ENCODE measurements around the gene LIN9.

Gene LIN9

DNA sequence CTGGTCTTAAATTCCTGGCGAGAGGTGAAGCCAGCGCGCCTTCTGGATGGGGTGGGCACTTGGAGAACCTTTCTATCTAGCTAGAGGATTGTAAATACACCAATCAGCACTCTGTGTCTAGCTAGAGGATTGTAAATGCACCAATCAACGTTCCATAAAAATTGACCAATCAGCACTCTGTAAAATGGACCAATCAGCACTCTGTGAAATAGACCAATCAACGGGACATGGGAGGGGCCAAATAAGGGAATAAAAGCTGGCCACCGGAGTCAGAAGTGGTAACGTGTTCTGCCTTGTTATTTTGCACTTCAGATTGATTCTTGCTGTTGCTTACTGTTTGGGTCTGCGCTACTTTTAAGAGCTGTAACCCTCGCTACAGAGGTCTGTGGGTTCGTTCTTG is 12.0 kb upstream of the LIN9 start:
- no peak for DNase-seq (ENCODE audit: low spot score)

DNA sequence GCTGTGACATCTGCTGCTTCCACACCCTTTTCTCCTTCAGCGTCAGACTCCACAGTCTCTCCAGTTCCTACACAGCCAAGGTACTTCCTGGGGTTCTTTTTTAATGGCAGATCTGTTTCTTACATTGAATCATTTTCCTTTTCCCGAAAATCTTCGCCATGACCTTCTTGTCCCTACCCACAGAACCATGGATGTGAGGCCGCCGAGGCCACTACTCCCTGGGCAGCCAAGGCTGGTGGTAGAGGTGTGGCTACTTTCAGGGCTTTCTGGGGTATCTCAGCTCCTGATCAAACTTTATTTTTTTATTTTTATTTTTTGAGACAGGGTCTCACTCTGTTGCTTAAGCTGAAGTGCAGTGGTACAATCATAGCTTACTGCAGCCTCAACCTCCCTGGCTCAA is 9.5 kb upstream of the LIN9 start:
- no peak for DNase-seq (ENCODE audit: low spot score)

DNA sequence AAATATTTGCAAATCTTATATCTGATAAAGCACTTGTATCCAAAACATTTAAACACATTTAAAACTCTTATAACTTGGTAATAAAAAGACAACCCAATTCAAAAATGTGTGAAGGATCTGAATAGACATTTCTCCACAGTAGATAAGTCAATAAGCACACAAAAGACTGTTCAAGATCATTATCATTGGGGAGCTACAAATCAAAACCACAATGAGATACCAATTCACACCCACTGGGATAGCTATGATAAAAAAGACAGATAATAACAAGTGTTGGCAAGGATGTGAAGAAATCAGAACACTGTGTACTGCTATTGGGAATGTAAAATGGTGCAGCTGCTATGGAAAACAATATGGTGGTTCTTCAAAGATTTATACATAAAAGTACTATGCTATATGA is 5.1 kb upstream of the LIN9 start:
- no peak for DNase-seq (ENCODE audit: low spot score)

DNA sequence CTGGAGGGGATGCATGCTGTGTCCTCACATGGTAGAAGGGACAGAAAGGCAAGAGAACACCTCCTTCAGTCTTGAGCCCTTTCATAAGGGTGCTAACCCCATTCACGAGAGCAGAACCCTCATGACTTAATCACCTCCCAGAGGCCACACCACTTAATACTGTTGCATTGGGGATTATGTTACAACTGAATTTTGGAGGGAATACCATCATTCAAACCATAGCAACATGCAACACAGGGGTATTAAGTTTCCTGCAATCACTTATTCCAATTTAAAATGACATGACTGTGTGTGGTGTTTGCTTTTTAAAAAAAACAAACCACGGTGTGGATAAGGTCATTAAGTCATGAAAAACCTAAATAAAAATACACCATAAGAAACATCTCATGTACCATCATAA is 3.1 kb upstream of the LIN9 start:
- DNase-seq (ENCODE audit: low spot score) = no peak

DNA sequence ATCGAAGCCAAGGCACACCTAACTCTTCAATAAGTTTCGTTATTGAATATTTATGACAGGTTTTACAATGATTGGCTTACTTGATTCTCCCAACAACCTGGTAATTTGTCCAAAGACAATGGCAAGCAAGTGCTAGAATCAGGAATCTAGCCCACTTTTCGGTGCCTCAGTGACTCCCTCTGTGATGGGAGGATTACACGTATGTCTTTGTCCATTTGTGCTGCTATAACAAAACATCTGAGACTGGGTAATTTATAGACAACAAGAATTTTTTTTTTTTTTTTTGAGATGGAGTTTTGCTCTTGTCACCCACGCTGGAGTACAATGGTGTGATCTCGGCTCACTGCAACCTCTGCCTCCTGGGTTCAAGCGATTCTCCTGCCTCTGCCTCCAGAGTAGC is 2.4 kb upstream of the LIN9 start:
- DNase-seq (ENCODE audit: low spot score) = no peak

DNA sequence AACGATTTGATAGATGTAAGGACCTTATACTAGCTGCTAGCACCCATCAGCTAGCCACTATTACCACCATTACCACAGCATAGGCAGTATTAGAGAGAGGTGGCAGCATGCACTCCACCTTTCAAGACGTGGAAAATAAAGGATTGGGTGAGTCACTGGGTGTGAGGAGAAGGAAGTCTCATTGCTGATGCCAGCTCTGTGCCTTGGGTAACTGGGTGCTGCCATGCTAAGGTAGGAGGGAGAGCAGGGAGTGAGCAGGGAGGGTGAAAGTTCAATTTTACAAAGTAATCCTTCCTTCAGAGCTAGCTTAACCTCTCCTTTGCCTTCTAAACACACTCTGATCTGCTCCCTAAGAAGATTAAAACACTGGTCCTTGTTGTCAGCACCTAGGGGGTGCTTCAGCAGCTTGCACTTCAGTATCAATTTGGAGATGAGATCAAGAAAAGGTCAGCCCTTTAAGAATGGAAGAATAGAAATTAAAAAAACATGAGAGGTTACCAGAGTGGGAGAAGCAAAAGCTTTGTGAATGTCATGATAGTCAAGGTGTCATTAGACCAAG is 1.8 kb upstream of the LIN9 start:
- DNase-seq (ENCODE audit: low spot score) = no peak

DNA sequence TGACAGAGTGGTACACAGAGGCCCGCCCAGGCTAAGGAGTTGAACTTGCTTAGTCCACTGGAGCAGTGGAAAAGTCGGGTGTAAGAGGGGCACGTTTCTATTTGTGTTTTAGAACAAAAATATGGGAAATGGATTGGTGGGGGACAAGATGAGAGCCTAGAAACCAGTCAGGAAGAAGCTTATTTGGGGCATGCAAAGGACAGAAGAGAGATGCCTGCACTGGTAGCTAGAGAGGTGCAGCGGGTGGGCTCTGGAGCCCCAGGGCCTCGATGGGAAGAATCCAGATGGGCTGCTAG is 1.2 kb upstream of the LIN9 start:
- no peak for DNase-seq (ENCODE audit: low spot score)

DNA sequence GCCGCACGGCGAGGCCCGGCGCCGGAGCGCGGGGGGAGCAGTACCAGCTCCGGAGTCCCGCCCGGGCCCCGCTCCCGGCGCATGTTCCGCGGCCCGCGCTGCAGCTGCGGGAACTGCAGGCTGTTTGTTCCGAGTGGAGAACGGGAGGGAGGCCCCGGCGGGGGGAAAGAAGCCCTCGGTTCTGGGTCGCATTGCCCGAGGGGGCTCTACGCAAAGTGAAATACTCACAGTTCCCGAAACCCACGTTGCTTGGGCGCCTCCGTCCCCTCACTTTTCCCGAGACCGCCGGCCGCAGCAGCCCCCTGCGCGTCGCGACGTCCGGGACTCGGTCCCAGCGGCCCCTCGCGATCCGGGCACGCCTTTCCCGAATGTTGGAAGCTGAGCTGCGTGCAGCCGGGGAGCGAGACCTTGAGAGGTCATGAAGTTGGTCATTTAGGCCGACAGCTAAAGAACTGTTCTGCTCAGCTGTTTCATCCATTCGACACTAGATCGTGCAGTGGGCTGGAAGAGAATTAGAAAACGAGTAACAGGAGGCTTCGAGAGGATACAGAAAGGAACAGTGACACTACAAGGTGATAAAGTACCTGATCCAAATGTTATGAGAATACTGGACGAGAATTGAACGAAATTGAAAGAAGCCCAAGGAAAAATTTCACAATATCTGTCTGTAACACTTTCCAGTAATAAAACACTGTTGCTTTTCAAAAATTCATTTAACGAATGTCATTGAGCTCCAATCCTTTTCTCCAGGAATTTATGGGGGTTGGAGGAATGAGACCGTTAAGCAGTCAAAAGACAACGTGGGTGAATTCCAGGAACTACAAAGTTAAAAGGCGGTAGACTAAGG is 657 bp upstream of the LIN9 start:
- DNase-seq (ENCODE audit: low spot score) = peak; percentile 2

DNA sequence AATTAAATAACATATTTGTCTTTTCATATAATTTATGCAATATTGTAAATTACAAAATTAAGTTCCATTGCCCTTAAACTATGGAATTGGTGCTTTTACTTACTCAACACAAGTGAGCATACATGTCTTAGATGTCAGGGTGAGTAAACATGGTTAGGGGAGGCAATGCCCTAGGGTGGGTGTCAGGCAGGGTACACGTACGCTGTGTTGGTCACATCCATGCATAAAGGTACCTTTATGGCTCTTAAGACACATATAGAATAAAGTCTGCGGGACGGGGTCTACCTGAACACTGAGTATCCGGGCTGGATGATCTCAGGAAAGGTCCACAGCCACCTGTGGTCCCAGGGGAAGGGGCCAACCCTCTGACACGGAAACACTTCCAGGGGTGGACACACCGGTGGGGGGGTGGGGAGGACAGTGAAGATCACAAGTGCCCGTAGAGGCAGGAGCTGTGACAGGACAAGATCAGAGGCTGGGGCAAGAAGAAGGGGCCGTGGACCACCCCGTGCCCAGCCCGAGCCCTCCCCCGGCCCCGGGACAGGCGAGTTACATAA is 720 bp downstream of the LIN9 start:
- DNase-seq (ENCODE audit: low spot score) = peak; percentile 1

DNA sequence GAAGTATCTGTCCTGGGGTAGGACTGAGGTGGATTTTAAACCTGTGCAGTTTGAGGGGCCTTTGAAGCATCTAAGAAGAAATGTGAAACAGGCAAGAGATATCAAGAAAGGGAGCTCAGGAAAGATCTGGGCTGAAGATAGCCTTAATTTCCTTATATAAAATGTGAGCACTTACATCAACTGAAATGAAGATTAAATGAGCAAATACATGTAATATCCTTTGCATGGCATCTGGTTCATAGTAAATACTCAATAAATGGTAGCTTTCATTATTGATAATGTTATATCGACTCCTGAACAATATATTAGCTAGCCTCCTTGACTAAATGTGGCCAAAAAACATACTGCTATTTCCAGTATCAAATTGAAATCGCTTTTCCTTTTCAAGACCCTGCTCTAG is 2.5 kb downstream of the LIN9 start:
- DNase-seq (ENCODE audit: low spot score) = no peak

DNA sequence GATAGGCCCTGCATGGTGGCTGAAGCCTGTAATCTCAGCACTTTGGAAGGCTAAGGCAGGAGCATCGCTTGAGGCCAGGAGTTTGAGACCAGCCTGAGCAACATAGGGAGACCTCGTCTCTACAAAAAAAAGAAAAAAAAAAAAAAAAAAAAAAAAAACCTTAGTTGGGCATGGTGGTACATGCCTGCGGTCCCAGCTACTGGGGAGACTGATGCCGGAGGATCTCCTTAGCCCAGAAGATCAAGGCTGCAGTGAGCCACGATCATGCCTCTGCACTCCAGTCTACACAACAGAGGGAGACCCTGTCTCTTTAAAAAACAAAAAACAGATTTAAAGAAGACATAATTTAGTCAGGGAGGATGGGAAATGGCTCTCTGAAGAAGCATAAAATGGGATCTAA is 3.8 kb downstream of the LIN9 start:
- no peak for DNase-seq (ENCODE audit: low spot score)

DNA sequence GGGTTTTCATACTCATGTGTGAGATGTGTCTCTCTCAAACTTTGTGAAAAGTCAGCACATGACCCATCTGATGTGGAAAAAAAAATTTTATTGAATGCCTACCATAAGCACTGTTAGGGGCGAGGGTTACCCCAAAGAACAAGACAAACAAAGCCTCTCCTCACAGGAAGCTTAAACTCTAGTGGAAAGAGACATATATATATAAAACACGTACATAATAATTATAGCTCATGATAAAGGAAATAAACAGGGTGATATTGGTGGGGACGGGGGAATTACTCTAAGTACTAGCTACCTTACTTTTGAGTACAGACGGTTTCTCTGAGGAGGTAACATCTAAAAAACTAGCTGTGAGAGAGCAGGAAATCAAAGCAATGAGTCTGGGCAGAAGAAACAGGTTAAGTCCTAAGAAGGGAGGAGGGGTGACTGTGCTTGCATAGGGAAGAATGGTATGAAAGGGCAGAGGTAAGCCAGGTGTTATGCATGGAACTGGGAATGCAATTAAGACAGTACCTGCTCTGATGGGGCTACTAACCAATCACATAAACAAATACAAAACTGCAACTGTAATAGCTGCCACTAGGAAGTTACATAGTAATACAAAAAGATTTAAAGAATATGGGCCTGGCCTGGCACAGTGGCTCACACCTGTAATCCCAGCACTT is 4.5 kb downstream of the LIN9 start:
- DNase-seq (ENCODE audit: low spot score) = no peak

DNA sequence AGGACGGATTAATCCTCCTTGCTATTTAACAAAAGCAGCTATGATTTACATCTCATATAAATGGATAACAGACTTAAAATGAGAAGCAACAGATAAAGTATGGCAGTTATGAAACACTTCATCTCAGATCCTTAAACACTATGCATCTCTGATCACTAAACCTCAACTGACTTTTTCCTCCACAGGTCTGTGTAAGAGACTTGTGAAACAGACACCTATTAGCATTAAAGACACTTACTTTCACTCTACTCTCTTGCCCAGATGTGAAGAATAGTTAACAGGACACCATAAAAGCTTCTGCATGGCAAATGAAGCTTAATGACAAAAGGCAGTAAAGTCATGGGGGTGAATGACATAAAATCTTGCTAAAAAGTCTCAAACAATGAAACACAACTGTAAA is 6.2 kb downstream of the LIN9 start:
- DNase-seq (ENCODE audit: low spot score) = no peak

DNA sequence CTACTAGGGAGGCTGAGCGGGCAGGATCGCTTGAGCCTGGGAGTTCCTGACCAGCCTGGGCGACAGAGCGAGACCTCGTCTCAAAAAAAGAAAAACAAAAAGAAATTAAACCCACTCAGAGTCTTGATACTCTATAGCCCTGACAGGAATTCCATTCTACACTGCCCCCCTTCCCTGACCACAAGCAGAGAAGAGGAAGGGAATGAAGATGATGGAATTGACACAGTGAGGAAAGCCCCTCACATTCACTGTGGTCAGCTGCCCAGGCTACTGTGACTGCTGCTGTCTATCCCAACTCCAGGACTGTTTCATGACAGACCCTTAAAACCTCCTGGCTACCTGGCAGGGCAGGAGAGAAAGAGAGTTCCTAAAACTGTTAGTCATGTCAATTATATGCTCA is 12.1 kb downstream of the LIN9 start:
- DNase-seq (ENCODE audit: low spot score) = no peak

DNA sequence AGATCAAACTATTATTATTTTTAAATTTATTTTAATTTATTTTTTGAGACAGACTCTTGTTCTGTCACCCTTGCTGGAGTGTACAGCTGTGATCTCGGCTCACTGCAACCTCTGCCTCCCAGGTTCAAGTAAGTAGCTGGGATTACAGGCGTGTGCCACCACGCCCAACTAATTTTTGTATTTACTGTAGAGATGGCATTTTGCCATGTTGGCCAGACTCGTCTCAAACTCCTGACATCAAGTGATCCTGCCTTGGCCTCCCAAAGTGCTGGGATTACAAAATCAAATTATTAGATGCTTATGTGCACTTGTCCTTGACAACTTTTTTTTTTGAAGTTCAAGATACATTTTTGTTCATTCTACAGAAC is 15.4 kb downstream of the LIN9 start:
- no peak for DNase-seq (ENCODE audit: low spot score)

DNA sequence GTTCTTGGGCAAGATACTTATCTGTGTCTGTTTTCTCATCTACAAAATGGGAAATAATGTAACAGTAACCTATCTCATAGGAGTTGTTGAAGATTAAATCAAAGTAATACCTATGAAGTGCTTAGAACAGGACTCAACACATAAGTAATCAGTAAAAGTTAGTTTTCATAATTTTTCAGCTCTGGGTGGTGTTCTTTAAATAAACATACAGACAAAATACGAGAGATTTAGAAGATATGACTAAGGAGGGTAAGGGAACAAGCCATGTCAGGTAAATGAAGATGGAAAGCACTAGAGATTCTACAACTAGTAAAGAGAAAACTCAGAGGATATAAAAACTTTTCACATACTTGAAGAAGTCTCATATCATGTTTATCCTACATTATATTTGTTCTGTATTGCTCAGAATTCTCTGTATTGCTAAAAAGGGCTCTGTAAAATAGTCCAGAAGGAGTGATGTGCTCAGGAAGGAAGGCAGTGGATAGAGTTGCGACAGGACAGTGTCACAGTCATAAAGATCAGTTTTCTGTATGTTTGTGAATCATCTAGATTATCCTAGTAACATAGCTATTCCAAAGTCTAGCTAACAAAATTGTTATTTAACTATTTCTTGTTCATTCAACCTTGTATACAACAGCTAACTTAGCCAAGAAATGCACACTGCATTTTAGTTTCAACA is 16.0 kb downstream of the LIN9 start:
- no peak for DNase-seq (ENCODE audit: low spot score)

DNA sequence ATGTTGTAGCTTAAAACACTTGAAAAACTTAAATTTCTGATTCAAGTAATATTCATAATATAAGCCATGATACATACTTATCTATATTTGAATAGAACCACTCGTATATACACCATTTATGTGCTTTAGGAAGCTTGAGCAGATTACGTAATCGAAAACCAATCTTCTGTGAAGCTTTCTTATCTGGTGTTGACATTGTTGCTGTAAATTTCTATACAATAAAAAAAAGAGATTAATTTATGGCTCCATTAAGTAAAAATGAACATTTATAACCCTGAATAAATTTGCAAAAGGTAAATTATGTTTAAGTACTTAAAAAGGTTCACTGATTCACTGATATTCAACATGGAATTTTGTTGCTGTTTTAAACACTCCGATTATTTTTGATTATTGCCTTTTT is 21.4 kb downstream of the LIN9 start:
- no peak for DNase-seq (ENCODE audit: low spot score)

DNA sequence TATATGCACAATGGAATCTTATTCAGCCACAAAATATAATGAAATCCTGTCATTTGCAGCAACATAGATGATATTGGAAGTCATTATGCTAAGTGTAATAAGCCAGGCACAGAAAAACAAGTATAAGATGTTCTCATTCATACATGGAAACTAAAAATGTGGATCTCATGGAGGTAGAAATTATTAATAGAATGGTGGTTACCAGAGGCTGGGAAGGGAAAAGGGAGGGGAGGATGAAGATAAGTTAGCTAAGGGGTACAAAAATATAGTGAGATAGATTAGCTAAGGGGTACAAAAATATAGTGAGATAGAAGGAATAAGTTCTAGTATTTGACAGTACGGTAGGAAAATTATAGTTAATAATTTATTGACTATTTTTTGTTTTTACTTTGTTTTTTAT is 27.9 kb downstream of the LIN9 start:
- no peak for DNase-seq (ENCODE audit: low spot score)

DNA sequence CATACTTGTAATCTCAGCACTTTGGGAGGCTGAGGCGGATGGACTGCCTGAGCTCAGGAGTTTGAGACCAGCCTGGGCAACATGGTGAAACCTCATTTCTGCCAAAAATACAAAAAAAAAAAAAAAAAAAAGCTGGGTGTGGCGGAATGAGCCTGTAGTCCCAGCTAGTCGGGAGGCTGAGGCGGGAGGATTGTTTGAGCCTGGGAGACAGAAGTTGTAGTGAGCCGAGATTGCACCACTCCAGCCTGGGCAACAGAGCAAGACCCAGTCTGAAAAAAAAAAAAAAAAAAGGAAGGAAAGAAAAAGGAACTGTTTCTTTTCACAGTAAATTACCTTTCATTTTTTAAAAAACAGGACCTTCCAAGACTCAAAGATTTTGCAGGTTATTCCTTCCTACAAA is 29.5 kb downstream of the LIN9 start:
- DNase-seq (ENCODE audit: low spot score) = no peak

DNA sequence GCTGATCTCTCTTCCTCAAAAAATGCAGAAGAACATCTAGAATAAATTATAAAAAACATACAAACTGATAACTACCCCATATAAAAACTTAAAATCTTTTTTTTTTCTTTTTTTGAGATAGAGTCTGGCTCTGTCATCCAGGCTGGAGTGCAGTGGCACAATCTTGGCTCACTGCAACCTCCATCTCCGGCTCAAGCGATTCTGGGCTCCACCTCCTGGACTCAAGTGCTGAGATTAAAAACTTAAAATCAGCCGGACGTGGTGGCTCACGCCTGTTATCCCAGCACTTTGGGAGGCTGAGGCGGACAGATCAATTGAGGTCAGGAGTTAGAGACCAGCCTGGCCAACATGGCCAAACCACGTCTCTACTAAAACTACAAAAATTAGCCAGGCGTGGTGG is 31.1 kb downstream of the LIN9 start:
- no peak for DNase-seq (ENCODE audit: low spot score)

DNA sequence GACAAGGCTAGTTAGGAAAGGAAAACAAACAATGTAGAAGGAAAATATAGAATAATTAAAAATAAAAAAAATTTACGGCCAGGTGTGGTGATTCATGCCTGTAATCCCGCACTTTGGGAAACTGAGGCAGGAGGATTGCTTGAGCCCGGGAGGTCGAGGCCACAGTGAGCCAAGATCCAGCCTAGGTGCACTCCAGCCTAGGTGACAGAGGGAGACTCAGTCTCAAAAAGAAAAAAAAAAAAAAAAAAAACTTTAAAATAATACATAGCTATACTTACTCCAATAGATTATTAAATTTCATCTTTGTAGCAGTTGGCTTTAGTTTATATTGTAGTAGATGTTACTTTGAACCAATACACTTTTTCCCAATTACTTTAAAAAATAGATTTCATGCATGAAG is 32.0 kb downstream of the LIN9 start:
- no peak for DNase-seq (ENCODE audit: low spot score)

DNA sequence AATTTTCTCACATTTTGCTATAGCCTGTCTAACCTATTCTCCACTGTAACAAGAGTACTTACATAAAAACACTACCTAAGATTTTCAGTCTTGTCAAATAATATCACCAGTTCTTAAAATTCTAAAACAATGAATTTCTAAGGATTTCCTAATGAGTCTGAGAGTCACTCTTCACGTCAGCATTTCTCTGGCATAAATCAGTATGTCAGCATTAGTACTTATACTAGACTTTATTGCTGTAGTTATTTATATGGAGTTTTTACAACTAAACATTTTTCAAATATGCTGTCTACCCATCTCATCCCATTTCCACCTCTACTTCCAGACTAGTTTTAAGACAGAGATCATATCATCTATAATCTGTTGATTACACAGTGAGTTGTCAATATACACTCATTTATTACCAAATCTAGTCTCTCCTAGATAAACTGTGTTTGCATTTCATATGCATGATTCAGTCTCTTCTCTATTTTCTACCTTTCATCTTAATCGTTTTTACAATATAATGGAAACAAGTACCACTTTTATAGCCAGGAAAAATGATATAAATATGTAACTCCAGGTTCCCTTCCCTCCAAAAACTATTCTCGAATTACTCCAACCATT is 32.8 kb downstream of the LIN9 start:
- no peak for DNase-seq (ENCODE audit: low spot score)

DNA sequence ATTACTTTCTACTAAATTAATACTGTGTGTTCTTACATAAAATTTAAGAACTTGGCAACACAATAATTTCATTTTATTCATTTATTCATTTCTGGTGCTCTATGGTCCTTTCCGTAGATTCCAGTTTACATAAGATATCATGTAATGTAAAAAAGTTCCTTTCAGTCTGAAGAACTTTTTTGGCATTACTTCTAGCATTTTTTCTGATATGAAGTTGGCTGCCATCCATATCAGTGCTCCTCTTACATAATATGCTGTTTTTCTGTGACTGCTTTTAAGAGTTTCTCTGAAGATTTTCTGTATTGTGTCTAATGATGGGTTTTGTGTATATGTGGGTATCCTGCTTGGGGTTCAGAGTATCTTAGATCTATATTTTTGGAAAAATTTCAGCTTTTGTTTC is 34.8 kb downstream of the LIN9 start:
- DNase-seq (ENCODE audit: low spot score) = no peak

All from pons (tissue), 1 donor.